Measurements from ENCODE around the gene TMEM184A.
"Not testable (repeated sequence)": the region's sequence is repeated elsewhere in the genome, so short reads cannot be mapped to it uniquely, and the experiment has no call there.

Gene TMEM184A

DNA sequence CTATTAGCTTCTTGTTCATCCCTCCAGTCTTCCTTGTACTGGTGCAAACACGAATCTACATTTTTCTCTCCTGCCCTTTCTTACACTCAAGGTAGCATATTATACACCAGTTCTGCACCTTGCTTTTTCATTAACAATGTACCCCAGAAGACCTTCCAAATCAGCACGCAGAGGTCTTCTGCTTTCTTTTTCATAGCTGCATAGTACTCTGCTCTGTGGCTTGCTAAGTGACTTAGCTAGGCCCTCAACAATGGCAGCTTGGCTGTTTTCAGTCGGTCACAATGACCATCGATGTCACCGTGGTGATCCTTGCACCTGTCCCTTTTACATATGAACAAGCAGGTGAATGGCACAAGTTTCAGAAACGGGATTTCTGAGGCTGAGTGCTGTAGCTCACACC lies 30.6 kb downstream of the TMEM184A start:
- Histone ChIP-seq H3K27me3 (replicated peaks; ENCODE audit: control insufficient read depth, insufficient read depth, low read length, poor library complexity, severe bottlenecking) (no peaks in the 10 kb centered on the region), H3K9me3 (ENCODE audit: control insufficient read depth, low read length) (no peaks in the 10 kb centered on the region), H3K4me1 (ENCODE audit: control insufficient read depth, insufficient read depth, low read length, poor library complexity, severe bottlenecking) (no peaks in the 10 kb centered on the region), H3K4me3 (ENCODE audit: insufficient read depth, low read depth, low read length, poor library complexity, severe bottlenecking) (no peak overlapping the region), H3K27ac (ENCODE audit: insufficient read depth, low read length, poor library complexity, severe bottlenecking) (no peak overlapping the region), H3K36me3 (ENCODE audit: control insufficient read depth, insufficient read depth, low read length) (no peaks in the 10 kb centered on the region)
- no peak for DNase-seq

GRCh38 chr7:1523844-1524243 lies 32.2 kb downstream of the TMEM184A start:
- Histone ChIP-seq H3K4me1 (ENCODE audit: control insufficient read depth, insufficient read depth, low read length, poor library complexity, severe bottlenecking) (no peaks in the 10 kb centered on the region), H3K27me3 (replicated peaks; ENCODE audit: control insufficient read depth, insufficient read depth, low read length, poor library complexity, severe bottlenecking) (no peaks in the 10 kb centered on the region), H3K27ac (ENCODE audit: insufficient read depth, low read length, poor library complexity, severe bottlenecking) (no peak overlapping the region), H3K36me3 (ENCODE audit: control insufficient read depth, insufficient read depth, low read length) (no peaks in the 10 kb centered on the region), H3K9me3 (ENCODE audit: control insufficient read depth, low read length) (no peaks in the 10 kb centered on the region), H3K4me3 (ENCODE audit: insufficient read depth, low read depth, low read length, poor library complexity, severe bottlenecking) (no peak overlapping the region)
- no peak for DNase-seq

DNA sequence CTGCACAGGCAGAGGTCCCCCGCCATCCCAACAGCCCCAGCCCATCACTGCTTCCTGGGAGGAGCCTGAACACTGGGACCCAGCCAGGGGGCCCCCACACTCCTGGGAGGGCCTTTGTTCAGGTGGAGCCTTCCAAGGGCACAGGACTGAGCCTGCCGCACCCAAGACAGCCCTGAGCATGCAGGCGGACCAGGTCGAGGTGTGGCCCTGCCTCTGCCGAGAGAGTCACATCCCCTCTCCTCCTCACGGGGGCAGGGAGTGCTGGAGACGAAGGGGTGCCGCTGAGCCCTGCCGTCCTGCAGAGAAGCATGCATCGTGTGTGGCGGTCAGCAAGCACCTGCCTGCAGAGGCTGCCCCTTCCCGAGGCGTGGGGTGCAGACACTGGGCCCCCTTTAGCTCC lies 32.8 kb downstream of the TMEM184A start:
- Histone ChIP-seq H3K27me3 (replicated peaks; ENCODE audit: control insufficient read depth, insufficient read depth, low read length, poor library complexity, severe bottlenecking) (no peaks in the 10 kb centered on the region), H3K36me3 (ENCODE audit: control insufficient read depth, insufficient read depth, low read length) (no peaks in the 10 kb centered on the region), H3K9me3 (ENCODE audit: control insufficient read depth, low read length) (no peaks in the 10 kb centered on the region), H3K27ac (ENCODE audit: insufficient read depth, low read length, poor library complexity, severe bottlenecking) (no peak overlapping the region), H3K4me3 (ENCODE audit: insufficient read depth, low read depth, low read length, poor library complexity, severe bottlenecking) (no peak overlapping the region), H3K4me1 (ENCODE audit: control insufficient read depth, insufficient read depth, low read length, poor library complexity, severe bottlenecking) (no peaks in the 10 kb centered on the region)
- DNase-seq = no peak

DNA sequence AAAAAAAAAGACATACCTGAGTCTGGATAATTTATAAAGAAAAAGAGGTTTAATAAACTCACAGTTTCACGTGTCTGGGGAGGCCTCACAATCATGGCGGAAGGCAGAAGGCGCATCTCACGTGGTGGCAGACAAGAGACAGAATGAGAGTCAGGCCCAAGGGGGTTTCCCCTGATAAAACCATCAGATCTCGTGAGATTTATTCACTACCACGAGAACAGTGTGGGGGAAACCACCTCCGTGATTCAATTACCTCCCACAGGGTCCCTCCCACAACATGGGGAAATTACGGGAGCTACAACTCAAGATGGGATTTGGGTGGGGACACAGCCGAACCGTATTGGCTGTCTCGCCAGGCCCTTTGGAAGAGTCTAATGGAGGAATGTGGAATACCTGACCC lies 34.5 kb downstream of the TMEM184A start:
- Histone ChIP-seq H3K4me1 (ENCODE audit: control insufficient read depth, insufficient read depth, low read length, poor library complexity, severe bottlenecking) (no peaks in the 10 kb centered on the region), H3K27ac (ENCODE audit: insufficient read depth, low read length, poor library complexity, severe bottlenecking) (no peak overlapping the region), H3K36me3 (ENCODE audit: control insufficient read depth, insufficient read depth, low read length) (no peaks in the 10 kb centered on the region), H3K27me3 (replicated peaks; ENCODE audit: control insufficient read depth, insufficient read depth, low read length, poor library complexity, severe bottlenecking) (no peaks in the 10 kb centered on the region), H3K9me3 (ENCODE audit: control insufficient read depth, low read length) (no peaks in the 10 kb centered on the region), H3K4me3 (ENCODE audit: insufficient read depth, low read depth, low read length, poor library complexity, severe bottlenecking) (no peak overlapping the region)
- no peak for DNase-seq

GRCh38 chr7:1520539-1521234 lies 35.3 kb downstream of the TMEM184A start:
- Histone ChIP-seq H3K9me3 (ENCODE audit: control insufficient read depth, low read length) (no peaks in the 10 kb centered on the region), H3K27me3 (replicated peaks; ENCODE audit: control insufficient read depth, insufficient read depth, low read length, poor library complexity, severe bottlenecking) (no peaks in the 10 kb centered on the region), H3K36me3 (ENCODE audit: control insufficient read depth, insufficient read depth, low read length) (no peaks in the 10 kb centered on the region), H3K27ac (ENCODE audit: insufficient read depth, low read length, poor library complexity, severe bottlenecking) (no peak overlapping the region), H3K4me1 (ENCODE audit: control insufficient read depth, insufficient read depth, low read length, poor library complexity, severe bottlenecking) (no peaks in the 10 kb centered on the region), H3K4me3 (ENCODE audit: insufficient read depth, low read depth, low read length, poor library complexity, severe bottlenecking) (no peak overlapping the region)
- no peak for DNase-seq

- H3K9me3 ChIP-seq (ENCODE audit: control insufficient read depth, low read length); DNase-seq; H3K36me3 ChIP-seq (ENCODE audit: control insufficient read depth, insufficient read depth, low read length); H3K27ac ChIP-seq (ENCODE audit: insufficient read depth, low read length, poor library complexity, severe bottlenecking); H3K4me1 ChIP-seq (ENCODE audit: control insufficient read depth, insufficient read depth, low read length, poor library complexity, severe bottlenecking); H3K27me3 ChIP-seq (replicated peaks; ENCODE audit: control insufficient read depth, insufficient read depth, low read length, poor library complexity, severe bottlenecking); H3K4me3 ChIP-seq (ENCODE audit: insufficient read depth, low read depth, low read length, poor library complexity, severe bottlenecking): not testable (repeated sequence)
These were observed 36.6 kb downstream of the TMEM184A start for GRCh38 chr7:1519322-1519922.

DNA sequence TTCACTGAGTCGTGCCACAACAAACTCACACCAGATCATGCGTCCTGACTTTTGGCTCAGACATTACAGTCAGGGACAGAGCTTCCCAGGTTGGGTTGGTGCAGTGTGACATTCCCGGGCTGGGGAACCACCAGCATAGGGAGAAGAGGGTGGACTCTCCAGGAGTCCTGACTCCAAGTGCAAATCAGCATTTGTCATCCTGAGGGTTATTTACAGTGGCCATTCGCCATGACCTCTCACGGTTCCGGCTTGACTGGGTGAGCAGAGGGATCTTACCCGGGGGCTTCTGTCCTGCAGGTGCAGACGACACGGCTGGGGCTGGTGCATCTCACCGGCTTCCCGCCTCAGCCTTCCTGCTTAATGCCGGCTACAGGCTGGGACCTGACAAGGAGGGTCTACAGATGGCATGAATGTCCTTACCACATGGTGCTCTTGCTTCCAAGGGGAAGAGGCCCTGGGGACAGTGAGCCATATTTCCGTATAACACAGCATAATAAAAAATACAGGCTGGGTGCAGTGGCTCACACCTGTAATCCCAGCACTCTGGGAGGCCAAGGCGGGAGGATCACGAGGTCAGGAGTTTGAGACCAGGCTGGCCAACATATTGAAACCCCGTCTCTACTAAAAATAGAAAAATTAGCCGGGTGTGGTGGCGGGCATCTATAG lies 39.3 kb downstream of the TMEM184A start:
- peaks cover 11% of the 10 kb centered on the region for H3K4me1 ChIP-seq (ENCODE audit: control insufficient read depth, insufficient read depth, low read length, poor library complexity, severe bottlenecking)
- no peak overlapping the region for H3K4me3 ChIP-seq (ENCODE audit: insufficient read depth, low read depth, low read length, poor library complexity, severe bottlenecking)
- no peaks in the 10 kb centered on the region for H3K9me3 ChIP-seq (ENCODE audit: control insufficient read depth, low read length)
- no peak for DNase-seq
- no peak overlapping the region for H3K27ac ChIP-seq (ENCODE audit: insufficient read depth, low read length, poor library complexity, severe bottlenecking)
- no peaks in the 10 kb centered on the region for H3K27me3 ChIP-seq (replicated peaks; ENCODE audit: control insufficient read depth, insufficient read depth, low read length, poor library complexity, severe bottlenecking)
- H3K36me3 ChIP-seq (ENCODE audit: control insufficient read depth, insufficient read depth, low read length) = no peaks in the 10 kb centered on the region

DNA sequence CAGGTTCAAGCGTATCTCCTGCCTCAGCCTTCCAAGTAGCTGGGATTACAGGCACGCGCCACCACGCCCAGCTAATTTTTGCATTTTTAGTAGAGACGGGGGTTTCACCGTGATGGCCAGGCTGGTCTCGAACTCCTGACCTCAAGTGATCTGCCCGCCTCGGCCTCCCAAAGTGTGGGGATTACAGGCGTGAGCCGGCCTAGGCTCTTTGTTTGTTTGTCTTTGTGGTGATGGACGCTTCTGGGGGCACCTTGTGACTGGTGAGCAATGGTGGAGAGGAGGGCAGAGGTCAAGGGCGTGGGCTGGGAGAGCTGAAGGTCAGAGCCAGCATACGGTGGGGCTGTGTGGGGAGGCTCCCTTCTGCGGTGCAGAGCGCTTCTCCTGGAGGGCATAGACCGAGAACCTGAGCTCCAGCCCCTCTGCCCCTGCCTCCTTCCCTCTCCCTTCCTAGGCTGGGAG lies 40.5 kb downstream of the TMEM184A start:
- H3K27me3 ChIP-seq (replicated peaks; ENCODE audit: control insufficient read depth, insufficient read depth, low read length, poor library complexity, severe bottlenecking) = not testable (repeated sequence)

GRCh38 chr7:1514995-1515401 lies 41.0 kb downstream of the TMEM184A start:
- H3K9me3 ChIP-seq (ENCODE audit: control insufficient read depth, low read length) = no peaks in the 10 kb centered on the region
- peaks cover 11% of the 10 kb centered on the region for H3K4me1 ChIP-seq (ENCODE audit: control insufficient read depth, insufficient read depth, low read length, poor library complexity, severe bottlenecking)
- no peak overlapping the region for H3K4me3 ChIP-seq (ENCODE audit: insufficient read depth, low read depth, low read length, poor library complexity, severe bottlenecking)
- no peaks in the 10 kb centered on the region for H3K27me3 ChIP-seq (replicated peaks; ENCODE audit: control insufficient read depth, insufficient read depth, low read length, poor library complexity, severe bottlenecking)
- H3K27ac ChIP-seq (ENCODE audit: insufficient read depth, low read length, poor library complexity, severe bottlenecking) = no peak overlapping the region
- DNase-seq = no peak
- H3K36me3 ChIP-seq (ENCODE audit: control insufficient read depth, insufficient read depth, low read length) = no peaks in the 10 kb centered on the region

More for the DNA sequence above, 40.5 kb downstream of the TMEM184A start:
- not testable (repeated sequence) for H3K36me3 ChIP-seq (ENCODE audit: control insufficient read depth, insufficient read depth, low read length); DNase-seq; H3K4me3 ChIP-seq (ENCODE audit: insufficient read depth, low read depth, low read length, poor library complexity, severe bottlenecking); H3K9me3 ChIP-seq (ENCODE audit: control insufficient read depth, low read length); H3K27ac ChIP-seq (ENCODE audit: insufficient read depth, low read length, poor library complexity, severe bottlenecking)
- H3K4me1 ChIP-seq (ENCODE audit: control insufficient read depth, insufficient read depth, low read length, poor library complexity, severe bottlenecking) = peaks cover 11% of the 10 kb centered on the region

DNA sequence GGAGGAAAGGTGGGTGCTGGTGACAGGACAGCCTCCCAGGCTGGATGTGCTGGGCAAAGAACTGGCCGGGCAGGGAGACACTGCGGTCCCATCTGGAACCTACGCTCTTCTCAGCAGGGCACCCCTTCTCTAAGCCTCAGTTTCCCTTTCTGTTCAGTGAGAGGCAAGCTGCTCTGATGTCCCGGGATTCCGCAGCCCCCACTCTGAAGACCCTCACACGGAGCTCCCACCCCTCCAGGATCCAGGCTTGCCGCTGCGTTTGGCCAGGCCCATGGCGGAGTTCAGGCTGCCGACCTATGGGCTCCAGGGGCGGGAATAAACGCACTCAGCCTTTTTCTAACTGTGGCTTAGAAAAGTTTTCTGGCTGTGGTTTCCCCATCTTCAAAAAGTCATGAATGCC lies 41.6 kb downstream of the TMEM184A start:
- Histone ChIP-seq H3K27ac (ENCODE audit: insufficient read depth, low read length, poor library complexity, severe bottlenecking) (no peak overlapping the region), H3K4me1 (ENCODE audit: control insufficient read depth, insufficient read depth, low read length, poor library complexity, severe bottlenecking) (peaks cover 11% of the 10 kb centered on the region), H3K4me3 (ENCODE audit: insufficient read depth, low read depth, low read length, poor library complexity, severe bottlenecking) (no peak overlapping the region), H3K27me3 (replicated peaks; ENCODE audit: control insufficient read depth, insufficient read depth, low read length, poor library complexity, severe bottlenecking) (no peaks in the 10 kb centered on the region), H3K36me3 (ENCODE audit: control insufficient read depth, insufficient read depth, low read length) (no peaks in the 10 kb centered on the region), H3K9me3 (ENCODE audit: control insufficient read depth, low read length) (no peaks in the 10 kb centered on the region)
- no peak for DNase-seq
